Forelimb muscle (tissue), 1 donor: ENCODE data around the gene LRRD1. TPM values are rescaled to one million over a fixed set of nuclear protein-coding genes. Genes with fewer than 3 reads are reported as not detected.
A peak's percentile ranks its signal among the peaks of the same experiment; 100 is the strongest.
"Not testable (repeated sequence)": the region's sequence is repeated elsewhere in the genome, so short reads cannot be mapped to it uniquely, and the experiment has no call there.

Source experiments
- DNase-seq: peaks from one replicate; pipeline ENCODE4 v3.0.0-alpha.2; 2013; ENCODE audit warnings: low read depth
- polyA plus RNA-seq: library from polyadenylated mRNA; unstranded; fragments of 120-200 nt; gene quantifications from one replicate; pipeline ENCODE4 v1.2.1, GENCODE V29; 2013; ENCODE audit not compliant: insufficient read length

Gene LRRD1
- polyA plus RNA-seq: 0.44 TPM

DNA sequence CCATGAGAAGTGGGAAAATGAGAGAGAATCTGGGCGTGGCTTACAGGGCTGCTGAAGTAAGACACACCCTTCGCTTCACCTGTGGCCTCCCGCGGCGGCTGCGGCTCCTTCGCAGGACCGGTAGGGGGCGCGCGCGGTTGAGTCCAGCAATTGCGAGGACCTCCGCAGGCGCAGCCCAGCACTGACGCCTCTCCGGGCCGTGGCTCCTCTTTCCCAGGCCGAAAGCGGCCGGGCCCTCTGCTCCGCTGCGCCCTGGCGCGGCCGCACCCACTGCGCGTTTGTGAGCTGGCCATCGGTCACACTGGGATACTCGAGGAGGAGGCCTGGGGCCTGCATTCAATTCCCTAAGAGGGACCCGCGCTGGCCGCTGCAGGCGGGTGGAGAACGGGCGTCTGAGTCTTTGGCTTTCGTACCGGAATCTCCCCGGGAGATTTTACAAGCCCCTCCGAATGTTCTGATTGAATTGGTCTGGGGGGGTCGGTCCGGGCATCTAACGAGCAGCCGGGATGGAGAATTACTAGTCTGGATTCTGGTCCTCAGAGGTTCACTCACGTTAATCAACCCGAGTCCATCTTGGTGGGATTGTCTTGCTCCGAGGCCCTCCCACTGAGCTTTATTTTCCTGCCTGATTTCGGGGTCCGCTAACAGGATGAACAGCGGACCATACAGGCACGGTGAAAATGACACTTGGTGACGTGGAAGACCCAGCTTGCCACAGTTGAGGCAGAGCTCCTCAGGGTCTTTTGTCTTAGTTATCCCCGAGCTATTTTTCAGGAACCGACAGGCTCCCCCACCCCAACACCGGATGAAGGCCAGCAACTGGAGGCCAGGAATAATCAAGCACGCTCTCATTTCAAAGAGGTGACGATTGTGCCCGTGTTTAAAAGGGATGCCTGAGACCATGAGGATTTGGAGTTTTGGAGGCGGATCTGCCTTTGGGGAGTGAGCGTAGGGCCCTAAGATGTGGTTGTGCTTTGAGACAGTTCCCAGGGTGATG is at the start of gene LRRD1:
LRRD1 (minus strand) TSS at position 215 of the 997 bp plus-strand sequence. CDS start 13,940 bp downstream, outside the sequence.
- peak; percentile 32 for DNase-seq

DNA sequence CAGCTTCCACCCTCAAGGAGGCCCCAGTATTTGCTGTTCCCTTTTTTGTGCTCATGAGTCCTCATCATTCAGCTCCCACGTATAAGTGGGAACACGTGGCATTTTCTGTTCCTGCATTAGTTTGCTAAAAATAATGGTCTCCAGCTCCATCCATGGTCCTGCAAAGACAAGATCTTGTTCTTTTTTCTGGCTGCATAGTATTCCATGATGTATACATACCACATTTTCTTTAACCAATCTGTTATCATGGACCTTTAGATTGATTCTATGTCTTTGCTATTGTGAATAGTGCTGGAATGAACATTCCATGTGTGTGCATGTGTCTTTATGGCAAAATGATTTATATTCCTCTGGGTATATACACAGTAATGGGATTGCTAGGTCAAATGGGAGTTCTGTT is 49.8 kb upstream of the LRRD1 start:
- no peak for DNase-seq

DNA sequence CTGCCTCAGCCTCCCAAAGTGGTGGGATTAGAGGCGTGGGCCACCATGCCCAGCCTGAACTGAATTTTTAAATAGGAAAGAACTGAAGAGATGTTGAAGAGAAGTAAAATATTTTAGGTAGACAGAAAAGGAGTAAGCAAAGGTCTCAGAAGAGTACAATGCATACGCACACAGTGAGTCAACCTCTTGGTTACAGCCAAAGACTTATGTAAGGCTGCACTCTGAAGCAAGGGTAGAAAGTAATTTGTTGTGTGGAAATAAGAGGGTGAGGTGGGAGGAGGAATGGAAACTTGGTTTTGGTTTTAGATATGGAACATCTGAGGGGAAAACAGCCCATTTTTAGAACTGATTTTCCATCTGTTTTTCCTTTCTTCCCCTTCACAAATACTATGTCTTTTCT is 49.2 kb upstream of the LRRD1 start:
- no peak for DNase-seq

DNA sequence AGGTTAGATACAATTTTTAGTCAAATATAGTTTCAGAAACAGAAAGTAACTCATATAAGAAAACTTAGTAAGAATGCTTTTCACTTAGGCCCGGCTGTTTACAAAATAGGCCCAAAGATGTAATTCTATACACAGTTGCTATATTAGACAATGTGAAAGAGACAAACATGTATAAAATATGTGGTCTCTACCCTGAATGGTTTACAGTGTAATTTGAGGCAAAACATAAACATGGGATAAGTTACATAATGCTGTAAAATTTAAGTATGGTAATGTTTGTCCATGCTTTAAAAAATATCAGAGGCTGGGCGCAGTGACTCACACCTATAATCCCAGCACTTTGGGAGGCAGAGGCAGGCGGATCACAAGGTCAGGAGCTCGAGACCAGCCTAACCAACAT is 48.0 kb upstream of the LRRD1 start:
- no peak for DNase-seq

DNA sequence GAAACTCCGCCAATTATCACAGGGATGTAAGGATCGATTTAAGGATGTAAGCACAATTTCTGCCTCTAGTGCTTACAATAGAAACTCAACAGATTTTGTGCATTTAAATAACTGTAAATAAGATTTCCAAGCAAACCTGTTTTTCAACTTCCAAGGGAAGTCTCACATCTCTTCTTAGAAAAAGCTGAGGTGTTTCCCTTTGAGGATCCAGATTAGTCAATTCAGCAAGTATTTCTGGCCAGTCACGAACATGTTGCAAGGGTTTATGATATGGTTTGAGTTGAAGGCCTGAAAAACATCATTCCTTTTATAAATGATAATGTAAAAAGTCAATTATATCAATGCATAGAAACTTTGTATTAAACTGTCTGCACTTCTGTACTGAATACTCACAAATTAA is 42.8 kb upstream of the LRRD1 start:
- no peak for DNase-seq

DNA sequence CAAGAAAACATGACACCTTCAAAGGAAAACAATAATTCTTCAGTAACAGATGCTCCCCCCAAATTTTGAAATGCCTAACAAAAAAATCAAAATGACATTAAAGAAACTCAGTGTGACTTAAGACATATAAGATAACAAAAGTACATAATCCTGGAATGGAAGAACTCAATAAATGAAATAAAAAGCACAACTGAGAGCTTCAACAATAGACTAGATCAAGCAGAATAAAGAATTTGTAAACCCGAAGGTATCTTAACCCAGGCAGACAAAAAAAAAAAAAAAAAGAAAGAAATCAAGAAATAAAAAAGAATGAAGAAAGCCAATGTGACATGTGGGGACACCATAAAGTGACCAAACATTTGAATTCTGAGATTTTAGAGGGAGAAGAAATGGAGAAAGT is 27.7 kb upstream of the LRRD1 start:
- no peak for DNase-seq

DNA sequence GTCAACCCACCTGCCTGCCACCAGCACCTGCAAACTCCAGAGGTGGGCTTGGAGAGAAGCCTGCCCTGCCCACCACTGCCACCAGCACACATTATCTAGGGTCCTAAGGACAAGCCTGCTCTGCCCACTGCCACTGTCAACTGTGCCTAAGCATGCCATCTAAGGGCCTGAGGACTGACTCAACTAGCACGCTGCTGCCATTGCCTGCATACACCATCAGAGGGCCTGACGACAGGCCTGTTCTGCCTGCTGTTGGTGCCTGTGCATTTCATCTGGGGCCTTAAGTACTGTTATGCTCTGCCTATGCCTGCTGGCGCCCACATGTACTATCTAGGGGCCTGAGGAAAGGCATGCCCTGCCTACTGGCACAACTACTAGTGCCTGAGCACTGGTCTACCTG is 27.0 kb upstream of the LRRD1 start:
- no peak for DNase-seq

DNA sequence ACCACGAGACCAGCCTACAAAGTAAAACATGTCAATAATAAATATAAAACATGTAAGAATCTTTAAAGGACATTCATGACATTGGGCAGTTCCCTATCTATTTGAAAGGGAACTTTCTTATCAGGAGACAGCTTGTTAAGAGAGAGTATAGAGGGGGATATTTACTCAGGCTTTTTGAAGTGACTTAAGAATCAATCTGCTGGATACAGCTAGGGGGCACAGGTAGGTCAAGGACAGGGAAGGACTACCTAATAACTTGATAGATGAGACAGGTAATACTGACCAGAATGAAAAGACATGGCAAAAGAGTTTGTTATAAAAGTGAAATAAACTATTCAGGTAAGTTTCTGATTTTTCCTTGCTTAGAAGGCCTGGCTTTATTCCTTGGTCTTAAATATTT is 21.8 kb upstream of the LRRD1 start:
- no peak for DNase-seq

DNA sequence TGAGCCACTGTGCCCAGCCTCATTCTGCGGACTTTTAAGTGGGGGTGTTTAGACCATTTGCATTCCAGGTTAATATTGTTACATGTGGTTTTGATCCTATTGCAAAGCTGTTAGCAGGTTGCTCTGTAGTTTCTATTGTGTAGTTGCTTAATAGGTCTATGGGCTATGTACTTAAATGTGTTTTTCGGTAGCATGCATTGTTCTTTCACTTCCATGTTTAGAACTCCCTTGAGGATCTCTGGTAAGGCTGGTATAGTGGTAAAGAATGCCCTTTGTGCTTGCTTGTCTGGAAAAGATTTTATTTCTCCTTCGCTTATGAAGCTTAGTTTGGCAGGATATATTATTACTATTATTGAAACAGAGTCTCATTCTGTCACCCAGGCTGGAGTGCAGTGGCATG is 13.4 kb upstream of the LRRD1 start:
- DNase-seq: no peak

DNA sequence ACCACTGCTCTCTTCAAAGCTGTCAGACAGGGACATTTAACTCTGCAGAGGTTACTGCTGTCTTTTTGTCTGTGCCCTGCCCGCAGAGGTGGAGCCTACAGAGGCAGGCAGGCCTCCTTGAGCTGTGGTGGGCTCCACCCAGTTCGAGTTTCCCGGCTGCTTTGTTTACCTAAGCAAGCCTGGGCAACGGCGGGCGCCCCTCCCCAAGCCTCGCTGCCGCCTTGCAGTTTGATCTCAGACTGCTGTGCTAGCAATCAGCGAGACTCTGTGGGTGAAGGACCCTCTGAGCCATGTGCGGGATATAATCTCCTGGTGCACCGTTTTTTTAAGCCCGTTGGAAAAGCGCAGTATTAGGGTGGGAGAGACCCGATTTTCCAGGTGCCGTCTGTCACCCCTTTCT is 10.3 kb upstream of the LRRD1 start:
- not testable (repeated sequence) for DNase-seq

DNA sequence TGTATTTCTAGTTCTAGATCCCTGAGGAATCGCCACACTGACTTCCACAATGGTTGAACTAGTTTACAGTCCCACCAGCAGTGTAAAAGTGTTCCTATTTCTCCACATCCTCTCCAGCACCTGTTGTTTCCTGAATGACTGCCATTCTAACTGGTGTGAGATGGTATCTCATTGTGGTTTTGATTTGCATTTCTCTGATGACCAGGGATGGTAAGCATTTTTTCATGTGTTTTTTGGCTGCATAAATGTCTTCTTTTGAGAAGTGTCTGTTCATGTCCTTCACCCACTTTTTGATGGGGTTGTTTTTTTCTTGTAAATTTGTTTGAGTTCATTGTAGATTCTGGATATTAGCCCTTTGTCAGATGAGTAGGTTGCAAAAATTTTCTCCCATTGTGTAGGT is 5.4 kb upstream of the LRRD1 start:
- not testable (repeated sequence) for DNase-seq

DNA sequence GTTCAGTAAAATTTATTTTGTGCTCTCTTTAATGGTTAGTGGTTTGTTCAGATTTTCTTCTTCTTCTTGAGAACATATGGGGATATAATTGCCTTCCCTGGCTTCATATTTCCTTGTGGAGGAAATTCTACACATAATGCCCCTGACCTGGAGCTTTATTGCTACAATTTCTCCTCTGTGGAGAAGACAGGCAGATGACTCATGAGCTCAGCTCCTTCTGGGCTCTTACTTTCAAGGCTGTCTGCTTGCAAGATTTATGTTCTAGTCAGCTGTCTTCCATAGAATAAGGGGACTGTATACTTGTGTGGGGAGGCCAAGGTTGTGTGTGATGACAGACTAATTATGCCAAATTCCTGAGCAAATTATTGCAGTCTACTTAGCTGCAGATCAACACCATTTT is 1.6 kb downstream of the LRRD1 start:
- no peak for DNase-seq

DNA sequence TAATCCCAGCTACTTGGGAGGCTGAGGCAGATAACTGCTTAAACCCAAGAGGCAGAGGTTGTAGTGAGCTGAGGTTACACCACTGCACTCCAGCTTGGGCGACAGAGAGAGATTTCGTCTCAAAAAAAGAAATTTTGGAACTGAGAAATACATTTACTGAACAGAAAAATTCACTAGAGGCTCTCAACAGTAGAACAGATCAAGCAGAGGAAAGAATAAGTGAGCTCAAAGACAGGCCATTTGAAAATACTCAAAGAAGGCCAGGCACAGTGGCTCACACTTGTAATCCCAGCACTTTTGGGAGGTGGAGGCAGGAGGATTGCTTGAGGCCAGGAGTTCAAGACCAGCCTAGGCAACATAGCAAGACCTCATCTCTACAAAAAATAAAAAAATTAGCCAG is 9.4 kb downstream of the LRRD1 start:
- DNase-seq: not testable (repeated sequence)

DNA sequence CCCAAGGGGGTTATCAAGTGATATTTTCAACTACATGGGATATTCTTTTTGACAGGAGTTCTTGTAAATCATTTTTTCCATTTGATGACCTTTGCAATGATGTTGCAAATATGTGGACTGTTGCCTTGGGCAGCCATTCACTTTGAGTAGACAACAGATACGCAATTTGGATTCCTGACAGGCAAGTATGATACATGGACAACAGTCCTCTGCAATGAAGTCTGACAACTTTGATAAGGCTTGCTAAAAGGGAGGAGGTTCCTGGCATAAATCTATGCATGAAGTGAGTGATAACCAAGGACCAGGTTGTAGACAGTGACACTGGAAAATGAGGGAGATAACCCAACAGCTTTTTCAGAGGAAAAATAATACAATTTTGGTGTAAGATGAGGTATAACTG is 17.7 kb downstream of the LRRD1 start:
- DNase-seq: no peak

DNA sequence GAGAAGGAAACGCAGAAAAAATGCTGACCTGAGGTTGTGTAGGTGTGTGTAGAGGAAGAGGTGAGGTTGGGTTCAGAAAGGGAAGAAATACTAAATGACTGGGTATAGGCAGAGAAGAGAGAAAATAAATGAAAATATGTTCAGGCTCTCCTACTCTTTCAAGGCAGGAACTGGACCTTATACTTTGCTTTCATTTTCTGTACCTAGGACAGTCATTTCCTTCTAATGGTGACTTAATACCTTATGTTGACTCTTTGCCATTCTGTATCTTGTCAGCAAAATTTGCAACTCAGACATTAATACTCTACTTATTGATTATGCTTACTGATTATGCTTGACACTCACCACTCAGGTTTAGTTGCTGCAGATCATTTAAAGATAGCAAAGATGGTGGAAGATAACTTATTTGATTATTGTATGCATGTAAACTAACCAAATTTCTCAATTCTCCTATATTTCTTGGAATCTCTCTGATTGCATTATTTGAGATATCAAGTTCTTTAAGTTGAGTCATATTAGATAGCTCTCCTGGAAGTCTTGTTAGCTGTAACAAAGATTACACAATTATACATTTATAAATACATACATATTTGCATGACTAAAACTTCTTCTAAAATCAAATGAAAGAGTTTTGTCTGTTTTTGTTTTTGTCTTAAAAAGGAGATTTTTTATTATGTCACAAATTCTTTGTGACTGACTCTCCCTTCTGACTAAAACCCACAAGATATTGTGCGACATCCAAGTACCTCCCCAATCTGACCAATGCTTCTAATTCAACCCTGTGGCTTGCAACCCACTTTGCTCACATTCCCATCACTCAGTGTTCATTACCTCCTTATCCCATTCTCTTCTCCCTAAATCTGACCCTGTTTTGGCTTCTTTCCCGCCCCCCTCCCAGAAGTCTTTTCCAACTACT is 20.0 kb downstream of the LRRD1 start:
- no peak for DNase-seq

DNA sequence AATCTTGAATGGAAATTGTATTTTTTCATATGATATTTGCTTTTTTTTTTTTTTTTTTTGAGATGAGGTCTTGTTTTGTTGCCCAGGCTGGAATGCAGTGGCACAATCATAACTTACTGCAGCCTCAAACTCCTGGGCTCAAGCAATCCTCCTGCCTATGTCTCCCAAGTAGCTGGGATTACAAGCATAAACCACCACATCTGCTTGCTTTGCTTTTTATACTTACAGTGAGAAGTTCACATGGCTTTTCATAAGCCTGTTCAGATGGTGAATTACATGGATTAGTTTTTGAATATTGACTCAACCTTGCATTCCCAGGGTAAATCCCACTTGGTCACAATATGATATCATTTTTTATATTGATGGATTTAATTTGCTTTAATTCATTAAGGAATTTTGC is 22.0 kb downstream of the LRRD1 start:
- DNase-seq: no peak

DNA sequence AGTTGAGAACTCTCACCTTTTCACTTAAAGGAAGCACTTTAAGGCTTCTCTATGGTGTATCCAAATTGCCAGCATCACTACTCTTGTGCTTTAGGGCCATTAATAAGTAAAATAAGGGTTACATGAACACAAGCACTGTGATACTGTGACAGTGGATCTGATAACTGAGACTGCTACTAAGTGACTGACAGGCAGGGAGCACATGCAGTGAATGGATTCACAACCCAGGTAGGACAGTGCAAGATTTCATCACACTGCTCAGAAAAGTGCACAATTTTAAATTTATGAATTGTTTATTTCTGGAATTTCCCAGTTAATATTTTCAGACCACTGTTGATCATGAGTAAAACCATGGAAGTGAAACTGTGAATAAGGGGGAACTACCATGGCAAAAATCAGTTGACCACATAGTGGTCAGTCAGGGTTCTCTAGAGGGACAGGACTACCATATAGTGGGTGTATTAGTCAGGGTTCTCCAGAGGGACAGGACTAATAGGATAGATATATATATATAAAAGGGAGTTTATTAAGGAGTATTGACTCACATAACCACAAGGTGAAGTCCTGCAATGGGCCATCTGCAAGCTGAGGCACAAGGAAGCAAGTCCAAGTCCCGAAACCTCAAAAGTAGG is 23.7 kb downstream of the LRRD1 start:
- no peak for DNase-seq

DNA sequence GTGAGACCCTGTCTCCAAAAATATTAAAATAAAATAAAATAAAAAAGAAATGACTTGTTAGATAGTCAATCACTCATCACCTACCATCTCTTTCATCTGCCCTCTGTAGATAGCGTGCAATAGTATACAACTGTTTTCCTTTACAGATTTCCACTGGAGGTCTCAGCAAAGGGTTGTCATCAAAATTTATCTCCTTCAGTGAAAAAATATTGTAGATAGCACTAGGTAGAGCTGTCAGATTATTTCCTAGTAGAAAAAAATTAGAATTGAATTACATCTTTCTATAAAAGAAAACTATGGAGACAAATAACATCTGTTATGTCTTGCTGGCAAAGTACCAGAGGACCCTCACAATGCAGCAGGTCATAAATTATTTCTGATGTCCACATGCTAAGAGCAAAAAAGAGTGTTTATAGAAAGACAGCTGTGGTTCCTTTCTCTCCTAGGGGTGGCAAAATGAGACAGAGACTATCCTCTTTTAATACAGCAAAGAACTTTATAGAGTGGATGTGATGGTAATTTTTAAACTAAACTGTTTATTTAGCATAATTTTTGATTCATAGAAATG is 28.4 kb downstream of the LRRD1 start:
- no peak for DNase-seq

DNA sequence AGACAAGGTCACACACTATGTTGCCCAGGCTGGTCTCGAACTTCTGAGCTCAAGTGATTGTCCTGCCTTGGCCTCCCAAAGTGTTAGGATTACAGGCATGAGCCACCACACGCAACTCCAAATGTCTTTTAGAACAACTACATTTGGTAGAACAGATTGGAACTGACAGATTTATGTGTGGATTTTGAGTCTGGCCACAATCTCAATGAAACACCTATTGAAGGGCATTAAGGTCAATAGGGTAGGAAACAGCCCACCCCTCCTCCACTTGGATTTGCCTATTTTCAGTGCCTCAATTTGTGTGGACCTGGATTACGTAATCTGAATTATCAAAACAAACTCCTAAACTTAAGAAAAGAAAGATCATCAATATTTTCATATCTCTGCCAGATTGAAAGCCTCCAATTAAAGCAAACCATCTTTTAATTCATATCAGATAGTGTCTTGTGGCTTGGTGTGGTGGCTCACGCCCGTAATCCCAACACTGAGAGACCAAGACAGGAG is 29.2 kb downstream of the LRRD1 start:
- no peak for DNase-seq

DNA sequence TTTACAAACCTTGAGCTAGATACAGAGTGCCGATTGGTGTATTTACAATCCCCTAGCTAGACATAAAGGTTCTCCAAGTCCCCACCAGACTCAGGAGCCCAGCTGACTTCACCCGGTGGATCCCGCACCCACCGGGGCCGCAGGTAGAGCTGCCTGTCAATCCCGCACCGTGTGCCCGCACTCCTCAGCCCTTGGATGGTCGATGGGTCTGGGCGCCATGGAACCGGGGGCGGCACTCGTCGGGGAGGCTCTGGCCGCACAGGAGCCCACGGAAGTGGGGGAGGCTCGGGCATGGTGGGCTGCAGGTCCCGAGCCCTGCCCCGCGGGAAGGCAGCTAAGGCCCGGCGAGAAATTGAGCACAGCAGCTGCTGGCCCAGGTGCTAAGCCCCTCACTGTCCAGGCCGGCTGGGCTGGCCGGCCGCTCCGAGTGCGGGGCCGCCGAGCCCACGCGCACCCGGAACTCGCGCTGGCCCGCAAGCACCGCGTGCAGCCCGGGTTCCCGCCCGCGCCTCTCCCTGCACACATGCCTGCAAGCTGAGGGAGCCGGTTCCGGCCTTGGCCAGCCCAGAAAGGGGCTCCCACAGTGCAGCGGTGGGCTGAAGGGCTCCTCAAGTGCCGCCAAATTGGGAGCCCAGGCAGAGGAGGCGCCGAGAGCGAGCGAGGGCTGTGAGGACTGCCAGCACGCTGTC is 35.6 kb downstream of the LRRD1 start:
- DNase-seq: not testable (repeated sequence)

DNA sequence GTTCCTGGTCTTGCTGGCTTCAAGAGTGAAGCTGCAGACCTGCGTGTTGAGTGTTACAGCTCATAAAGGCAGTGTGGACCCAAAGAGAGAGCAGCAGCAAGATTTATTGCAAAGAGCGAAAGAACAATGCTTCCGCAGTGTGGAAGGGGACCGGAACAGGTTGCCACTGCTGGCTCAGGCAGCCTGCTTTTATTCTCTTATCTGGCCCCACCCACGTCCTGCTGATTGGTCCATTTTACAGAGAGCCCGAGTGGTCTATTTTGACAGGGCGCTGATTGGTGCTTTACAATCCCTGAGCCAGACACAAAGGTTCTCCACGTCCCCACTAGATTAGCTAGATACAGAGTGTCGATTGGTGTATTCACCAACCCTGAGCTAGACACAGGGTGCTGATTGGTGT is 36.2 kb downstream of the LRRD1 start:
- DNase-seq: not testable (repeated sequence)
